Ishikawa (cell line): Measurements from ENCODE around the gene GGACT.

ENCODE experiments used
- CEBPB ChIP-seq: IDR thresholded peaks from 2 replicates; pipeline ENCODE4 v1.6.1; 2012
- CREB1 ChIP-seq: IDR thresholded peaks from 2 replicates; pipeline ENCODE4 v1.6.1; 2012; ENCODE audit warnings: low read depth
- EGR1 ChIP-seq: IDR thresholded peaks from 2 replicates; pipeline ENCODE4 v1.6.1; 2012
- EP300 ChIP-seq: IDR thresholded peaks from 2 replicates; pipeline ENCODE4 v1.6.1; 2012; ENCODE audit warnings: borderline replicate concordance
- FOXM1 ChIP-seq: IDR thresholded peaks from 2 replicates; pipeline ENCODE4 v1.6.1; 2012; ENCODE audit warnings: low read depth, borderline replicate concordance
- NFIC ChIP-seq: IDR thresholded peaks from 2 replicates; pipeline ENCODE4 v1.6.1; 2012
- RAD21 ChIP-seq: IDR thresholded peaks from 2 replicates; pipeline ENCODE4 v1.6.1; 2012; ENCODE audit warnings: low read depth
- TAF1 ChIP-seq: IDR thresholded peaks from 2 replicates; pipeline ENCODE4 v1.6.1; 2012; ENCODE audit warnings: low read depth, mild to moderate bottlenecking
- TCF12 ChIP-seq: IDR thresholded peaks from 2 replicates; pipeline ENCODE4 v1.6.1; 2012; ENCODE audit warnings: low read depth
- TEAD4 ChIP-seq: IDR thresholded peaks from 2 replicates; pipeline ENCODE4 v1.6.1; 2012
- YY1 ChIP-seq: IDR thresholded peaks from 2 replicates; pipeline ENCODE4 v1.6.1; 2012; ENCODE audit warnings: low read depth
- ZBTB7A ChIP-seq: IDR thresholded peaks from 2 replicates; pipeline ENCODE4 v1.6.1; 2012; ENCODE audit warnings: low read depth
- TF ChIP-seq, protein P1 (sequence below): IDR thresholded peaks from 2 replicates; pipeline ENCODE4 v1.6.1; 2012; ENCODE audit warnings: low read depth, mild to moderate bottlenecking
- TF ChIP-seq, protein P2 (sequence below): IDR thresholded peaks from 2 replicates; pipeline ENCODE4 v1.6.1; 2012
- TF ChIP-seq, protein P3 (sequence below): IDR thresholded peaks from 2 replicates; pipeline ENCODE4 v1.6.1; 2012

The GGACT gene

DNA sequence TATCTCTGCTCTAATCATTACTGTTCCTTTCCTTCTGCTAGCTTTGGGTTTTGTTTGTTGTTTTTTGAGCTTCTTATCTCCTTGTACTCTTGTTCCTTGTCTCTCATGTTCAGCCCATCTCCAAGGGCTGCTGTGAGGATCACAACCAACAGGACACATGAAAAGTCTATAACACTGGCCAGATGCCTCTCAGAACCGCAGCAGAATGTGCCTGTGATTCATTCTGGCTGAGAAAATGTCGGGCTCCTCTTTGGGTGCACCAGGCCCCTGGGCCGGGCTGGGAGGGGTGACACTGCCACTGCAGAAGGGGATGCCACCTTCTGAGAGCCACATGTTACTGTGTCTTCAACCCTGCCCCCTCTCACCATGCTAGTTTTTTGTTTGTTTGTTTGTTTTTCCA lies 48.0 kb downstream of the GGACT start:
- TF ChIP-seq RAD21 (no peak), TCF12 (no peak), EP300 (no peak), CEBPB (no peak), CREB1 (no peak), TEAD4 (no peak), NFIC (no peak), YY1 (no peak), TAF1 (no peak)

DNA sequence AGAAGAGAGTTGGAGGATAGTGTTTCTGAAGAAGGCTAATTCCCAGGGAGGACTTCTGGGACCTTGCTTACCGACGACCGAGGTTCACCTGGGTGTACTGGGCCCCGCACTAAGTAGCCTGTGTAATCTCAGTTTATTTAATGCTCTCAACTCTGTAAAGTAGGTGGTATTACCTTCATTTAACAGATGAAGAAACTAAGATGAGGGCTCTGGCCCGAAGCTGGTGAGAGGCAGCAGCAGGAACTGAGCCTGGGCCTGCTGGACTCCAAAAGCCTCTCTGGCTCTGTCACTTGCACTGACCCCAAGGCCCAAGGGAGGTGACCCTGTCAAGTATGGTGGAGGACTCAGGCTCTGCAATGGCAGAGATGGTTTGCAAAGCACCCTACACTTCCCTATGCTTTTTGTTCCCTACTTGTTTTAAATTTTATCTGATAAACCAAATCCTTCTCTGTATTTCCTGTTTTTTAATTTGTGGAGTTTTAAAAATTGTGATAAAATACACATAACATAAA lies 50.6 kb downstream of the GGACT start:
- no peak for TF ChIP-seq ZBTB7A
- TF ChIP-seq, protein P1, sequence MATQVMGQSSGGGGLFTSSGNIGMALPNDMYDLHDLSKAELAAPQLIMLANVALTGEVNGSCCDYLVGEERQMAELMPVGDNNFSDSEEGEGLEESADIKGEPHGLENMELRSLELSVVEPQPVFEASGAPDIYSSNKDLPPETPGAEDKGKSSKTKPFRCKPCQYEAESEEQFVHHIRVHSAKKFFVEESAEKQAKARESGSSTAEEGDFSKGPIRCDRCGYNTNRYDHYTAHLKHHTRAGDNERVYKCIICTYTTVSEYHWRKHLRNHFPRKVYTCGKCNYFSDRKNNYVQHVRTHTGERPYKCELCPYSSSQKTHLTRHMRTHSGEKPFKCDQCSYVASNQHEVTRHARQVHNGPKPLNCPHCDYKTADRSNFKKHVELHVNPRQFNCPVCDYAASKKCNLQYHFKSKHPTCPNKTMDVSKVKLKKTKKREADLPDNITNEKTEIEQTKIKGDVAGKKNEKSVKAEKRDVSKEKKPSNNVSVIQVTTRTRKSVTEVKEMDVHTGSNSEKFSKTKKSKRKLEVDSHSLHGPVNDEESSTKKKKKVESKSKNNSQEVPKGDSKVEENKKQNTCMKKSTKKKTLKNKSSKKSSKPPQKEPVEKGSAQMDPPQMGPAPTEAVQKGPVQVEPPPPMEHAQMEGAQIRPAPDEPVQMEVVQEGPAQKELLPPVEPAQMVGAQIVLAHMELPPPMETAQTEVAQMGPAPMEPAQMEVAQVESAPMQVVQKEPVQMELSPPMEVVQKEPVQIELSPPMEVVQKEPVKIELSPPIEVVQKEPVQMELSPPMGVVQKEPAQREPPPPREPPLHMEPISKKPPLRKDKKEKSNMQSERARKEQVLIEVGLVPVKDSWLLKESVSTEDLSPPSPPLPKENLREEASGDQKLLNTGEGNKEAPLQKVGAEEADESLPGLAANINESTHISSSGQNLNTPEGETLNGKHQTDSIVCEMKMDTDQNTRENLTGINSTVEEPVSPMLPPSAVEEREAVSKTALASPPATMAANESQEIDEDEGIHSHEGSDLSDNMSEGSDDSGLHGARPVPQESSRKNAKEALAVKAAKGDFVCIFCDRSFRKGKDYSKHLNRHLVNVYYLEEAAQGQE, result no peak
- TF ChIP-seq TAF1, result no peak
- TF ChIP-seq, protein P2, sequence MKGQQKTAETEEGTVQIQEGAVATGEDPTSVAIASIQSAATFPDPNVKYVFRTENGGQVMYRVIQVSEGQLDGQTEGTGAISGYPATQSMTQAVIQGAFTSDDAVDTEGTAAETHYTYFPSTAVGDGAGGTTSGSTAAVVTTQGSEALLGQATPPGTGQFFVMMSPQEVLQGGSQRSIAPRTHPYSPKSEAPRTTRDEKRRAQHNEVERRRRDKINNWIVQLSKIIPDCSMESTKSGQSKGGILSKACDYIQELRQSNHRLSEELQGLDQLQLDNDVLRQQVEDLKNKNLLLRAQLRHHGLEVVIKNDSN, result no peak
- no peak for TF ChIP-seq FOXM1
- TF ChIP-seq TCF12, result no peak
- no peak for TF ChIP-seq YY1
- TF ChIP-seq EGR1, result no peak
- TF ChIP-seq RAD21, result no peak
- TF ChIP-seq CEBPB, result no peak
- no peak for TF ChIP-seq NFIC
- TF ChIP-seq EP300, result no peak
- TF ChIP-seq, protein P3, sequence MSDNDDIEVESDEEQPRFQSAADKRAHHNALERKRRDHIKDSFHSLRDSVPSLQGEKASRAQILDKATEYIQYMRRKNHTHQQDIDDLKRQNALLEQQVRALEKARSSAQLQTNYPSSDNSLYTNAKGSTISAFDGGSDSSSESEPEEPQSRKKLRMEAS, result no peak
- TF ChIP-seq TEAD4, result no peak

DNA sequence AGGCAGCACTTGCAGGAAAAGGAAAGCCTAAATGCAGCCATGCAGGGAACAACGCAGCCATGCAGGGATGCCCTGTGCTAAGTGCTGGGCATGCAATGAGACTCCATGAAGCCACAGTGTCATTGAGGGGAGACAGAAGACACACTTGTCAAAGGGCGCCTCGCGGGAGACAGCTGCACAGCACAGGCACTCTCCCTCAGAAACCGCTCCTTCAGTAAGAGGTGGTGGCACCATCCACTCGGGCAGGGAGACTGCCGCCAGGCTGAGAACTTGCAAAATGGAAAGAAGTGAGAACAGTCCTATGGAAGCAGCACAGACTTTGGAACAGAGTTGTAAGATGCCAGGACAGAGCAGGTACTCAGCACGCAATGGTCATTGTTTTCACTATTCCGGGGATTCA lies 51.1 kb downstream of the GGACT start:
- no peak for TF ChIP-seq FOXM1
- TF ChIP-seq EGR1, result no peak
- TF ChIP-seq TAF1, result no peak
- TF ChIP-seq CEBPB, result no peak
- TF ChIP-seq CREB1, result no peak
- TF ChIP-seq, protein P1, result no peak
- TF ChIP-seq, protein P2, result no peak
- no peak for TF ChIP-seq TCF12
- TF ChIP-seq TEAD4, result no peak
- no peak for TF ChIP-seq RAD21
- TF ChIP-seq EP300, result no peak
- TF ChIP-seq ZBTB7A, result no peak
- TF ChIP-seq, protein P3, result no peak
- TF ChIP-seq NFIC, result no peak
- no peak for TF ChIP-seq YY1

DNA sequence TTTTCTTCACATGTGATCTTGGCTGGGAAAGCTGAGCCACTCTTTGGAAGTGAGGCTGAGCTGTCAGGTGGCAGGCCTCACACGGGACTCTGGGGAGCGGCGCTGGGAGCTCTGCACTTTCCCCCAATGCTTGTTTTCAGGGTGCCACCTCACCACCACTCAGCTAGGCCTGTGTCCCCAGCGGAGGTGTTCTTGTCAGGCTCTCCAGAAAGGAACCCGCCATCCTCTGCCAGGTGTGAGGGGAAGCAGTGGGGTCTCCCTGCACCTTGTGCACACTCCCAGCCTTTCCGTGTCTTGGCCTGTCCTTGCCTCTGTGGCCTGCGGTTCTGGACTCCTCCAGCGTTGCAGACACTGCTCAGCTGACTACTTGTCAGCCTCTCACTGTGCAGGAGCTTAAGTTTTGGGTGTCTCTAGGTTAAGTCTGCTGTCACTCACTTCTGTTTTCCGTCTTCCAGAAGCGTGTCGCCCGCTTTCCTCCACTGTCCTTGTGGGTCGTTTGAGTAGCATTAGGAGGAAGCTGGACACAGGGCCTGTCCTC lies 51.9 kb downstream of the GGACT start:
- TF ChIP-seq RAD21 (no peak), NFIC (no peak), ZBTB7A (no peak), EGR1 (no peak), CEBPB (no peak), CREB1 (no peak), TEAD4 (no peak)
- TF ChIP-seq, protein P3, result no peak

DNA sequence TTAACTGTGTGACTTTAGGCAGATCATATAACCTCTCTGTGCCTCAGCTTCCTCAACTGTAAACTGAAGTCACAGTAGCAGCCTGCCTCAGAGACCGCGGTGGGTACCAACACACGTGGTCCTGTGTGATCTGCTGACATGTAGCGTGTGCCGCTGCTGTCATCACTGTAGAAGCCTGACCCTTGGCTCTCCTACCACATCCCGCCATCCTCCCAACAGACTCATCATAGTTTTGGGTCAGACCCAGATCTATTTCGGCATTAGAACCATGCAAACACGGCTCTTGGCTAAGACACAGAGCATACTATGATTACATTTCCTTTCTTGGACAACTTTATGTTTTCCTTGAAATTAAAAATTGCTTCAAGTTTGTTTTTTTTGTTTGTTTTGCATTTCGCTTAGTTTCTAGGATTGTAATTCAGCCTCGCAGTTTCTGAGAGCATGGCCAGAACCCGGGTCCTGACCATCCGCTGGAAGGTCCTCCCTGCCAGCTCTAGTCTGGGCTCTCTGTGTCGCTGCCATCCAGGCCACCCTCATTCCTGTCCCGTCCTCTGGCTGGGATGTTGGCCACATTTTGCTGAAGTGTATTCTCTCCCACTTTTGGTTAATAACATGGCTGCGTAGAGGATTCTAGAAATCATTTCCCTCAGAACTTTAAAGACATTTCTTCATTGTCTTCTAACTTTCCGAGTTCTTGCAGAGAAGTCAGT lies 53.0 kb downstream of the GGACT start:
- no peak for TF ChIP-seq FOXM1
- TF ChIP-seq TAF1, result no peak
- TF ChIP-seq YY1, result no peak
- no peak for TF ChIP-seq NFIC
- no peak for TF ChIP-seq TEAD4
- no peak for TF ChIP-seq EGR1
- no peak for TF ChIP-seq TCF12
- TF ChIP-seq, protein P1, result no peak
- no peak for TF ChIP-seq RAD21
- TF ChIP-seq CREB1, result no peak
- TF ChIP-seq ZBTB7A, result no peak
- TF ChIP-seq, protein P3, result no peak
- no peak for TF ChIP-seq CEBPB
- no peak for TF ChIP-seq EP300
- TF ChIP-seq, protein P2, result no peak
